NCI-H2107 treated with DMSO at 0.1 percent for 48 hours (cell line): Measurements from ENCODE around the gene LTA4H.

ENCODE experiments used
- DNase-seq: peaks from one replicate; lab custom pipeline; 2025; ENCODE audit not compliant: unreplicated experiment; lab: John Stamatoyannopoulos, UW

Gene LTA4H

DNA sequence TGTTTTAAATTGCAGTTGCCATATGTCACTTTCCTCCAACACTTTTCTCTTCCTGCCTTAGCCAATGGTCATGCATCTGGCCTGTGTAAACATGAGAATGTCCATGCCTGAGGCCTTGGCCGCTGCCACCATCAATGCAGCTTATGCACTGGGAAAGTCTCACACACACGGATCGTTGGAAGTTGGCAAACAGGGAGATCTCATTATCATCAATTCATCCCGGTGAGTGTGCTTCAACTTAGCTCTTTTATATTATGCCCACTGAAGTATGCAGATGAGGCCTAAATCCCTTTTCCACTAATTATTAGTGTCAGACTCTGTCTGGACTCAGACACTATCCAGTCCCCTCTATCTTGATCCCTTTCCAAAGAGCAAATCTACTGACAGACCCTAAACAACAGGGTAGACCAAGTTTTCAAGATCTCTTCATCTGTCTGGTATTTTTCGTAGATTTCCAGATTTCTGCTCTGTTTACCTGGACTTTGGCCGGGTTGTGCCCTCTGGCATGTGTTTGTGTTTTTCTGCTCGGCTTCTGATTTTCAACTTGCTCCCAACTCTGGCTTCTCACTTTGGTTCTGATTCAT, 69.0 kb downstream of the LTA4H start:
- DNase-seq = no peak

DNA sequence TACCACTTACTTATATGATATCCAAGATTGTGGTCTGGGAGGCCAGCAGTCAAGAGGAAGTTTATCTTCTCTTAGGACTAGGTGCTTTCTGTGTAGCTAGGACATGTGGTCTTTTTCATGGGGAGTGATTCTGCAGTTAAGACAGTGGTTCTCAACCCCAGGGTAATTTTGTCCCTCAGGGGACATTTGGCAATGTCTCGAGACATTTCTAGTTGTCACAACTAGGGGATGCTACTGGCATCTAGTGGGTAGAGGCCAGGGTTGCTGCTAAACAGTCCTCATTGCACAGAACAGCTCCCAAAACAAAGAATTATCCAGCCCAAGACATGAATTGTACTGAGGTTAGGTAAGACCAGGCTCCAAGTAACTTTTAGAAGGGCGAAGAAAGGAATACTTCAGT, 72.3 kb downstream of the LTA4H start:
- DNase-seq = no peak

DNA sequence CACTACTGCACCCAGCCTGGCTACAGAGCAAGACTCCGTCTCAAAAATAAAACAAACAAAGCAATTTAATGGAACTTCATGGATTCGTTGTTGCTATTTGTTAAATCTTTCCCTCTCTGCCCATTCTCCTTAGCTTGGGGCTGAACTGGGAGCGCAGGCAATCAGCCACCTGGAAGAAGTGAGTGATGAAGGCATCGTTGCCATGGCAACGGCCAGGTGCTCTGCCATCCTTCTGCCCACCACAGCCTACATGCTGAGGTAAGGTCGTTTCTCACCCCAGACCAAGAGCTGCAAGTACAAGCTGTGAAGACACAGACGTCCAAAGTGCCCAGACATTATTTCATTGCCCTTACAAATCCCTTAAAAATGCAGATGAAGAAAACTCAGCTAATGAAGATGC, 73.2 kb downstream of the LTA4H start:
- DNase-seq = no peak

DNA sequence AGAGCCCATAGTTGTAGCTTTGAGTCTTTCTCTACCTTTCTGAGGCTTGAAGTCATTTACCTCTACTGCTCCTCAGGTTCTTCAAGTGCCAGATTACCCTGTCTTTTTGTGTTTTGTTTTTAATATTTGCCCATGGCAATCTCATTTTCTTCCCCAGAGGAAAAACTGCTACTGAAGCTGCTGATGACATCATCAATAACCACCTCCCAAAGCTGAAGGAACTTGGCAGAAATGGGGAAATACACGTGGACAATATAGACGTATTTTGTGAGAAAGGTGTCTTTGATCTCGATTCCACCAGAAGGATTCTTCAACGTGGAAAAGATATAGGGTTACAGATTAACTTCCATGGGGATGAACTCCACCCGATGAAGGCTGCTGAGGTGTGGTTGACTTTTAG, 75.1 kb downstream of the LTA4H start:
- no peak for DNase-seq

DNA sequence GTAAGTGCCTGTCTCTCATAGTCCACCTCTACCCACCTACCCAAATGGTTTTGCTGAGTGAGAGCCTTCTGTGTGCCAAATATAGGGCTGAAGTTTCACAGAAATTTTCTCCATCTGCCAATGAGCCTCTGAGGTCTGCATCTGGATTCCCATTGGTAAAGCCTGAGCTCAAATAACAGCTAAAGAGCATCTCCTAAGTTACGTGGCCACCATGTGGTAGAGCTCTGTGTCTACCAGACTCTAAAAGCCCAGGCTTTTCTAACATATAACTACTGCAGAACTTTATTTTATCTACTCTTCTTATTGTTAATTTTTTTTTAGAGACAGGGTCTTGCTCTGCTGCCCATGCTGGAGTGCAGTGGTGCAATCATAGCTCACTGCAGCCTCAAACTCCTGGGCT, 76.3 kb downstream of the LTA4H start:
- peak; percentile 34 for DNase-seq

DNA sequence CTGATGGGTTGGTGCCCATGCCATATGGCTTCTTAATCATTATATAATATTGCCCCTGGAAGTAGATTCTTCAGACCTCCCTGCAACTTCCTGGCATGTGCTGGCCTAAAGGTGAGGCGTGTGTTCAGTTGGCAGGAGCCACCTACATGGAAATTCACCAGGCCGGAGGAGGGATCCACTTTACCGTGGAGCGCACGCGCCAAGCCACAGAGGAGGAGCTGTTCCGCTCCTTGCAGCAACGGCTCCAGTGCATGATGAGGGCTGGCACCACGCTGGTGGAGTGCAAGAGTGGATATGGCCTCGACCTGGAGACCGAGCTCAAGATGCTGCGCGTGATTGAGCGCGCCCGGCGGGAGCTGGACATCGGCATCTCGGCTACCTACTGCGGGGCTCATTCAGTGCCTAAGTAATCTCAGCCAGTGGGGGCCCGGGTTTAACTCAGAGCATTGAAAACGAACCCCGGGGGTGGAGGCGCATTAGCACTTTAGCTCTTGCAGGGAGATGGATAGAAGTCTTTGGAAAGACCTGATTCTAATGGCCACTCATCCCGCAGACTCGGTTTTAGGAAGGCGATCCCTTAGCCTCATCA, 78.7 kb downstream of the LTA4H start:
- DNase-seq = no peak

DNA sequence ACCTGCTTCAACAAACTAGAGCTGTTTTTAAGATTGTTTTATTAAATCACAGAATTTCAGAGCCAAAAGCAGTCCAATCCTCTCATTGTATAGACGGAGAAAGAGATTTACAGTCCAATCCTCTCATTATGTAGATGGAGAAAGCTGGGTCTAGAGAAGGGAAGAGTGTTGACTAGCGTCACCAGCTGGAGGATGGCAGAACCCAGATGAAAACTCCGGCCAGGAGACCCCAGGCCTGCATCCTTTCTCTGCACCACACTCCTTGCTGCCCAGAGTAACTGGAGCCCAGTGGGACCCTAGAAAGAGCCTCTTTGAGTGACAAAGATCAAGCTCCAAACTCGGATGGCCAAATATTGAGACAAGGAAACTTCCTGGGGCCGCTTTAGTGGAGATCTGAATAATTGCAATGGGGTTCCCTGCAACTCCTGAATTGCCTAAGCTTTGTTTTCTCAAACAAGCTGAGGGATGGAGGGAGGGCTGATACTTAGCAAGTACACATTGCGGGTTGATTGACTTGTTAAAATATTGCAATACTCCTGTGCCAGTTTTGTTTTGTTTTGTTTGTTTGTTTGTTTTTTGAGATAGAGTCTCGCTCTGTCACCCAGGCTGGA, 79.7 kb downstream of the LTA4H start:
- no peak for DNase-seq

DNA sequence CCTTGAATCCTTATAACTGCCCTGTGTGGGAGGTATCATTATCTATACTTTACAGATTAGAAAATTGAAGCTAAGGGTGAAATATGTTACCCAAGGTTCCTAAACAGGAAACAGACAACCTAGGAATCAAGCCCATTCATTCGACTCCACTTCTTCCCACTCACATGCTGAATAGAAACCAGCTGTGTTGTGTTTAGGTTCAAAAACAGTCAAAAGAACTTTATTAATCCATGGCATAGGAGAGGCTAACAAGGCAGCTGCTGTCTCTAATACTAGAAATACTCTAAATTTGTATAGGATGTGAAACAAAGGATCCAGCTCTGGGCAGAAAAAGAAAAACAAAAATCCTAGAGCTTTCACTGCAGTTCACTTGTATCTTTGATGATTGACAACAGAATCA, 82.4 kb downstream of the LTA4H start:
- no peak for DNase-seq

DNA sequence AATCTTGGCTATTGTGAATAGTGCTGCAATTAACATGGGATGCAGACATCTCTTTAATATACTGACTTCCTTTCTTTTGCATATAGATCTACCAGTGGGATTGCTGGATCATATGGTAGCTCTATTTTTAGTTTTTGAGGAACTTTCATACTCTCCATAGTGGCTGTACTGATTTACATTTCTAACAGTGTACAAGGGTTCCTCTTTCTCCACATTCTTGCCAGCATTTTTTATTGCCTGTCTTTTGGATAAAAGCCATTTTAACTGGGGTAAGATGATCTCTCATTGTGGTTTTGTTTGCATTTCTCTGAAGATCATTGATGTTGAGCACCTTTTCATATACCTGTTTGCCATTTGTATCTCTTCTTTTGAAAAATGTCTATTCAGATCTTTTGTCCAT, 83.9 kb downstream of the LTA4H start:
- no peak for DNase-seq
